CD4-positive, alpha-beta T cell treated with Interleukin-4 for 1 hour (primary cell): ENCODE results near the gene SCD5.

ENCODE experiments used
- DNase-seq, 2 donors: peaks; one replicate each; pipeline ENCODE4 v3.0.0-alpha.2; 2020 to 2022

The SCD5 gene

DNA sequence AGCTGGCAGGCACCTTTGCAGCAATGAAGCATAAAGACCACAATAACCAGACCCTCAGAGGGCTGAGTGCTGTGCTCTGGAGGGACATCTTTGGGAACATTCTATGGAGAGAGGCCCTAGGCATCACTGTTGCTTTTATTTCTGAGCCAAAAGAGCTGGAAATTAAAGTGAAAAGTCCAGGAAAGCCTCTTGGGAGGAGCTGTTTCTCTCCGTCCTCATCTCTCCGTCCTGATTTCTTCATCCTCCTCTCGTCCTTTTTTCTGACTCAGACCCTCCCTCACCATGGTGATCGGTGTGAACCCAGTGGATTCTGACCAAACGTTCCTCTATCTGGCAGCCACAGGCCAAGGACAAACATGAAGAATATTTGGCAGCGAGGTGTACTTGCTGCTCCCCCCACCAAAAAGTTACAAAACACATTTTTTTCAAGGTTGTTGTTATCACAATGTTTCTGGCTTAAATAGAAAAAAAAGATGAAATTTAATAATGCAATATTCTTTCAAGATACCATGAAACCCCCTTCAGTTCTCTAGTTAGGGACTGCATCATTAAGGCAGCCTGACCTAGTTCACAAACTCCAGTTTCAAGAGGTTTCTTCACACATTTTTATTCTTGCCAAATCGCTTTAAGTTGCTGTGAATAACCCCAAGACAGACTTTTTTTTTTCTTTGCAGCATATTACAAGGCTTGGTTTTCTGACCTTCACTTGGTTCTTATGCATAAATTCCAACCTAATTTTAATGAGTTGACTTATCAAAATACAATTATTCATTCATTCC, 80.2 kb downstream of the SCD5 start:
- no peak for DNase-seq

DNA sequence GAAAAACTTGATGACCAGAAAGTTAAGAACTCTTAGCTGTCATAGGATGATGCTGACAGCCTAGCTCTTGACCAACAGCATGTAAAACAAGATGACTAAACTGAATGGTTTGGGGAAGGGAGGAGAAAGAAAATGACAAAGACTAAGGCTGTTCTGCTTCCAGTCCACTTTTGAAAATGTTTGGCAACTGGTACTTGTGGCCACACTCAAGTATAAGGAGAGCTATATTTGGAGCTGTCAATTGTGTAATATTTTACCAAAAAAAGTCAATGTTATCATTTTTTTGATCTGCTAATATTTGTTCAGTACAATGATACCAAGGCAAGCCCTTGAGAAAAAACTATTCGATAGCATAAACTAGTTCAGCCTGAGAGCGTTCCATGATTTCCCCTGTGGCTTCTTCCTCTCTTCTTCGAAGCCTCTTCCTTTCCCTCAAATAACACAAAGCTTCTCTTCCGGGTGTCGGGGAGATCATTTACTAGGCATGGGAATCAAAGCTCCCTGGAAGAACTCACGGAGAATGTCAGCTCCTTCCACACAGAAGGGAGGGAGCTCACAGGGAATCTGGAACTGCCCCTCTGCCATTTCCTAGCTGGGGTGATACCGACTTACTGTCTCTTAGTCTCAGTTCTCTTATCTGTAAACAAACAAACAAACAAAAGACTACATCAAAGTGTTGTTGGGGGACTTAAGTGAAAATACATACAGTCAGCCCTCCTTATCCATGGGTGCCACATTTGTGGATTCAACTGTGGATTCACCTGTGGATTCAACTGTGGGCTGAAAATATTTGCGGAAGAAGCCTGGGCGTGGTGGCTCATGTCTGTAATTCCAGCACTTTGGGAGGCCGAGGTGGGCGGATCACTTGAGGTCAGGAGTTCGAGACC, 82.6 kb downstream of the SCD5 start:
- DNase-seq, result no peak

- no peak for DNase-seq
Measured at GRCh38 chr4:82713856-82714255, 84.7 kb downstream of the SCD5 start.

DNA sequence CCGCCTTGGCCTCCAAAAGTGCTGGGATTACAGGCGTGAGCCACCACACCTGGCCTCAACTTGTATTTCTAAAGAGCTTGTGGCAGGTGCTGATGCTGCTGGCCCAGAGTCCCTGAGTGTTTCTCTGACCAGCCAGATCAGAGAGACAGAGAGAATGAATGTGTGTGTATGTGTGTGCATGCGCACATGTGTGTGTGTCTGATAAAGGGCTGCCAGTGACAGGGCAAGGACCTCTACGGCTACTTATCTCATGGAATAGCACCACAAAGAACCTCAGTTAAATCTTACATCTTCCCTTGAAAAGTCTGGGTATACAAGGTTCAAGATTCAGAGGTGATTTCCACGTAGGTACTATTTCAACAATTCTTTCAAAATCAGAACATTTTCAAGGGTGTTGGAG, 86.0 kb downstream of the SCD5 start:
- no peak for DNase-seq

- no peak for DNase-seq
Measured at GRCh38 chr4:82711158-82711785, 87.3 kb downstream of the SCD5 start.

GRCh38 chr4:82710197-82710929, 88.2 kb downstream of the SCD5 start:
- DNase-seq, result no peak

- DNase-seq, result no peak
Measured at GRCh38 chr4:82708982-82709381, 89.6 kb downstream of the SCD5 start.

DNA sequence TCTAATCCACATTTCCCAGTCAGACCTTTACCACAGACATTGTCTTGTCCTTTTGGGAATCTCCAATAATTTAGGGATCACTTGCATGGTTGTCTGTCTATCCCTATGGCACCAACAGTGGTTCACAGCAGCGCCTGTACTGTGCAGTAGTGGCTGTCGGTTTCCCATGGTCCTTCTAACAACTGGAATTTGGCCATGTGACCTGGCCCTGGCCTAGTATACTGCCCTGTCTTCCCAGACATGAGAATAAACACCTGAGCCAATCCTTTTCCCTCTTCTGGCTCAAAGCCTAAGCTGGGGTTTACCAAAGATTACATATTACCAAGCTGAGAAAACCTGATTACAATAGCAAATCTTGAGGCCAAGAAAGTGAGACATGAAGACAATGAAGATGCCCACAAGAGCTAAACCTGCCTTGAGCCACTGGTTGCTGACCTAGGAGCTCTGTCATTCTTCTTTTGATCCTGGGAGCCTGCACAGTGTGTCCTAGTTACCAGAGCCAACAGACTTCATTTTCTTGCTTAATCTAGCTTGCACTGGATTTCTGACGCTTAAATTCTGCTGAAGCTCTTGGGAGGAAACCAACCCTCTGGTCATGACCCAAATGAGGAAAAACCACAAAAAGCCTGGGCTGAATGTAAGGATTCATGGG, 92.1 kb downstream of the SCD5 start:
- no peak for DNase-seq

DNA sequence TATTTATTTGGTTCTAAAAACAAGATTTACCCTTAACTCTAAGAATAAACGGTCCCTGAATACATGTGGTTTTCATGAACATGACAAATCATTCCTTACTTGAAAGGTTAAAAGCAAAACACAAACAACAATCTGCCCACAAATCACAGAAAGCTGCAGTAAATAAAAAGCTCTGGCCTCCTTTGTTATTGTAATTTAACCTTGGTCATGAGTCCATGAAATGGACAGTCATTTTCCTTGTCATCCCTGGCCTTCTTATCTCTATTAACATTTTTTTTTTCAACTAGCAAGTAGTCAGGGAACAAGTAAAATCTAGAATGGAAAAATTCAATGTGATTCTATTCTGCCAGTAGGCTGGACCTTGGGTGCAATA, 92.7 kb downstream of the SCD5 start:
- DNase-seq, result no peak

- no peak for DNase-seq
Measured at GRCh38 chr4:82705169-82705927, 93.2 kb downstream of the SCD5 start.

DNA sequence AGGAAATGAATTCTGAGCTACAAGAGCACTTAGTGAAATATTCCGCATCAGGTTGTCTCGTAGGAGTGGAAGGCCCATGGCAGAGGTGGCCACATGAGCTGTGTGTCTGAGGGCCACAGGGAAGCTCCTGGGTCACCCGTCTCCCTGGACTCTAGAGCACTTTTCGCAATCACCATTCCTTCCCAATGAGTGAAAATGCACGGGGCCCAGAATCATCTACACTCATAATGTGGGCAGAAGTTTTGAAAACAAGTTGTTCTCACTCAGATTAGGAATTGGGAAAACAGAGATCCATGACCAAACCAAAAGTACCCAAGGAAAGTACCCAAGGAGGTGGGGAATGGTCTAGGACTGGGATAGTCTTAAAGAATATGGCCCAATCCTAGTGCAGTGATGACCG, 94.4 kb downstream of the SCD5 start:
- DNase-seq, result no peak

DNA sequence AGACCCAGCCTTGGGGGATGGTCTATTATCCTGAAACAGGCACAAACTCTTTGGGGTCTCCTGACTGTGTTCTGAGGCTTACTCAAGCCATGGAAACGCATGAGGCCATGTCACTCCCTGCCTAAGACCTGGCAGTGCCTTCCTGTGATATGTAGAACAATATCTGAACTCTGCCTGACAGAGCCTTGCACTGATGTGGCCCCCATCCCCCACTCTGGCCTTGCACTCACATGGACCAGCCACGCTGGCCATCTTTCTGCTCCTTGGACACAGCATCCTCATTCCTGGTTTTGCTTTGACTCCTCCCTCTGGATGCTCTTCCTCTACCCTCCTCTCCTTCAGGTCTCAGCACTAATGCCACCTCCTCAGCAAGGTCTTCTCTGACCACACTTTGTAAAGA, 100.2 kb downstream of the SCD5 start:
- no peak for DNase-seq

GRCh38 chr4:82697561-82697960, 101.0 kb downstream of the SCD5 start:
- DNase-seq, result no peak

DNA sequence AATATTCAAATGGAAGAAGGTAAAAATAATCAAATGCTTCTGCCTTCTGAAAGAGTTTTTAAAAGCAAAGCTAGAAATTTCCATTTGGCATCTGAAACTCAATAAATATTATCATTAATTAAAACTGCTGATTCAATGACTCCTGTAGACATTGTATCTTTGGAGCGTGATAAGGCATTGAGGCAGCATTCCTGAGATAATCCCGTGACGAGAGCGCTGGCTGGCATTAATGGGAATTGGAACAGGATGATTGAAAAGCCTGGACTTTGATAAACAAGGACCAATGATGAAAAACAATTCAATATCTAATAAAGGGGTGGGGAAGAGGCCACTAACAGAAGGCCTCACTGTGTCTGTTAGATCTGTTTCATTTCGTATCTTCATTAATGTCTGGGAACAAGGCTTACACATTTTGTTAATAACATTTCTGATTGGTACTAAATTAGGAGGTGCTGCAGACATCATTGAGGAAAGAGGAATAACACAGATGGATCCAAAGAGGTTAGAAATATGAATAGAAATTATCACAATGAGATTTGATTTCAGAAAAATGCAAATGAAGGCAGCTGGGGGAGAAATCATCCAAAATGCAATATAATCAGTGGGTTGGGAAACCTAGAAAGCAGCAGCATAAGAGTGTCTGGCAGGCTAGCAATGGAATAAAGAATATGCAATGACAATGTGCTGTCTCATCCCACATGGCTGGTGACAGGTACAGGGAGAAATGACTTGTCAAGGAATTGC, 102.3 kb downstream of the SCD5 start:
- DNase-seq, result no peak

GRCh38 chr4:82694892-82695291, 103.7 kb downstream of the SCD5 start:
- DNase-seq, result no peak

DNA sequence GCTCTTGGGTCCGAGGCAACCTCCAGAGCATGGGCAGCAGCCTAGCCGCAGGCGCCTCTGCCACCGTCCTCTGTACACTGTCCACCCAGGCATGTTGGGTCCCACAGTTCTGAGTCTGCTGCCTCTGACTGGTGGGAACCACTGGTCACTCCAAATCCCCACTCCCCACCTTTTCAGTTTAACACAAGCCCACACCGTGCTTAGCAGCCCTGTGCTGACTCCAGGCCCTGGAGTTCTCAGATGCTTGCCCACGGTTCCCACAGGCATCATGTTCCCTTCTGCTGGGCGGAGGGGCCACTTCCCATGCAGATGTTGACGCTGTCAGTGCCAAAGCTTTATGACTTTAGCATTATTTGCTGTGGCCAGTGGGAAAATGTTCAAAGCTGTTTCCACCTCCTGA, 104.5 kb downstream of the SCD5 start:
- no peak for DNase-seq

DNA sequence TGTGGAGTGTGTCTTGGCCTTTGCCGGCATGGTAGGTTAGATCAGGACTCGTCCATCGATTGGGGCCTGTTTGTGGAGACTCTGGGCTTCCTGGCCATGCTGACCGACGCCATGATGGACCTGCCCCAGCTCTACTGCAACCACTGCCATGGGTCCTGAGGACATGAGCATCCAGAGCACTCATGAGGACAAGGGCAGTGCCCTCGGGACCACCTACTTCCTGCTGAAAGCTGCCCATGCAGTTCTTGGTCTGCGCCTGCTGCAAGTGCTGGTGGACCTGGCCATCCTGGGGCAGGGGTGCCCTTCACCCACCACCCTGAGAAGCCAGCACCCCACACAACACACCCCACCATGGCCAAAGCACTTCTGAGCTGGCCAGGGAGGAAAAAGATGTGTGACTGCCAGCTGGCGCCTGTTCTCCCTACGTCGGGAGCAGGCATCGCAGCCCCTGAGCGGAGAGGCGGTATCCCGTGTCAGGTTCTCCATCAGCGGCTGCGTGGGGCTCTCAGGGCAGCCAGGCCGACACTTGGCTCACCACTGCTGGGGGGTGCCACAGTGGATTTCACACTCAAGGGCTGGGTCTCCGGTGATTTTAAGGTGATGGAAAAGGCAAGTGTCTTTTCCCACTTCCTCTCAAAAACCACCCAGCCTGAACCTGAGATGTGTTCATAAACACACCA, 106.4 kb downstream of the SCD5 start:
- no peak for DNase-seq

DNA sequence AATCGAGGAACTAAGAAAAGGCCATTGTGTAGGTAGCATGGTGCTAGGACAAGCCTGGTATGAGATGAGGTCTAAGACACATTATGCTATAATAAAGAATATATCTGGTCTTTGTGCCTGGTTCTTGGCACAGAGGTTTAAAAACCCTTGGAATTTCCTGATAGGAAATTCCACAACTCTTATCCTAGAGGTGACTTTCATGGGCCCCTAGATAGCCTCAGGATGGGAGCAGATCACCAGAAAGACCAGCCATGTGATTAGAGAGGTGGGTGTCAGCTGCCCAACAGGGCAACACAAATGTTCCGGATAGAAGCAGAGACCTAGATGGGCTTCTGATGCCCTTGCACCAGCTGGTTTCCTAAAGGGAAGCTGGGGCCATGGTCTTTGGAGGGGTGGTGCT, 107.2 kb downstream of the SCD5 start:
- DNase-seq, result no peak

DNA sequence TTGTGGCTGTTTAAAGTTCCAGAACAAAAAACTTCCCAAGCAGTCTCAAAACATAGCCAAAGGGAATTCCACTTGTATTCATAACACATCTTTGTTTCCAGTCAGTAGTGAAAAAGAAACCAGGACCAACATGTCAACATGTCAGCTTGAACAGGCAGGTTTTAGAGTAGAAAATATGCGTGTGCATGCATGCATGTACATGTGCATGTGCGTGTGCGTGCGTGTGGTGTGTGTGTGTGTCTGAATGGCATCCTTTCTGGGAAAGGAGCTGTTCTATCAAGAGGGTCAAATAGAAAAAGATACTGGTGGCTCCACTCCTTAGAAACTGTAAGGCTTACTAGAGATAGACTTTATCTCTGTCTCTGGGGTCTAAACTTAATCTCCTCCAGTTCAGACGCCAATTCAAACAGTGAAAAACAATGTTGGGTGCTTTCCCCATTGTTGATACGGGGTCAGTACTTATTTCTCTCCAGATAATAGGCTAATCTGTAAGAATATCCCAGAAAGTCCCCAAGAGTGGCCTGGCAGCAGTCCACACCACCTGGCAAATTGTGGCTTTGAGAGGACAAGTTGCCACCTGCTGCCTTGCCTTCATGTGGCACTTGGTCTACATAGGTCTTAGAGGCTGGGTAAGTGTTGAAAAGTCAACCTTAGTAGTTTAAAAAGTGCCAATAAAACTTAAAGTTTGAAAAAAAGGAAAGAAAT, 110.4 kb downstream of the SCD5 start:
- no peak for DNase-seq

DNA sequence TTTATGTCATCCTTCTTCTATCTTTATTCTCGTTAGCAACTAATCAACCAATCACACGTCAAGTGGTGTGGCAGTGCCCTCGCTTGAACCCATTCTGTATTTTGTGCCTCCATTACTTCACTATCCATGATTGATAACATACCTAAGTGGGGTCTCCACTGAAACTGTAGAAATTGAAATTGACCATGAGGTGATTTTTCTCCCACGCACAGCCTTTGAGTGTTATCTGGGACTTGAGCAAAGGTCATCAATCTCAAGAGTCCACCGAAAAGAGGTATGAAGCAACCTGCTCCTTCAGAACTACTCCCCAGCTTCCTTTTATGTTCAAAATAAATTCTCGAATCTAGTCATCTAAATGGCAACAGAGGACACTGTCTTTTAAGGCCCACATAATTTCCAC, 111.1 kb downstream of the SCD5 start:
- no peak for DNase-seq
